Activated CD8-positive, alpha-beta memory T cell treated with anti-CD3 and anti-CD28 coated beads for 36 hours (primary cell): ENCODE results near the gene LAS1L. TPM values are rescaled to one million over a fixed set of nuclear protein-coding genes. Genes with fewer than 3 reads are reported as not detected.
"Not testable (repeated sequence)": the region's sequence is repeated elsewhere in the genome, so short reads cannot be mapped to it uniquely, and the experiment has no call there.

ENCODE experiments used
- CTCF ChIA-PET: fragments of 350-600 bp; sonication (Branson Sonifier 250); formaldehyde crosslinking; loops from one replicate; lab custom pipeline; 2021; ENCODE audit warnings: antibody characterized with exemption; lab: Charles Lee
- POLR2A ChIA-PET: fragments of 350-600 bp; sonication (Branson Sonifier 250); formaldehyde crosslinking; loops from one replicate; lab custom pipeline; 2021; ENCODE audit warnings: antibody characterized with exemption; lab: Charles Lee
- total RNA-seq, 2 experiments: library from RNA; stranded (reverse); gene quantifications; one replicate each; pipeline ENCODE4 v1.2.3, GENCODE V29; 2021

Gene LAS1L
- total RNA-seq, 2 experiments from 2014 or later = 74.0 to 74.3 TPM

- POLR2A ChIA-PET = no interaction called here
- CTCF ChIA-PET = no interaction called here
Observed at GRCh38 chrX:65522739-65523372, 11.7 kb downstream of the LAS1L start.

- CTCF ChIA-PET, POLR2A ChIA-PET: not testable (repeated sequence)
Observed at GRCh38 chrX:65519530-65519929, 15.1 kb downstream of the LAS1L start.

GRCh38 chrX:65518980-65519379, 15.6 kb downstream of the LAS1L start:
- CTCF ChIA-PET, POLR2A ChIA-PET: not testable (repeated sequence)

GRCh38 chrX:65517923-65518322, 16.7 kb downstream of the LAS1L start:
- ChIA-PET POLR2A (no interaction called here), CTCF (no interaction called here)

GRCh38 chrX:65516756-65517155, 17.8 kb downstream of the LAS1L start:
- ChIA-PET POLR2A (no interaction called here), CTCF (no interaction called here)

GRCh38 chrX:65513610-65514009, 21.0 kb downstream of the LAS1L start:
- ChIA-PET CTCF (no interaction called here), POLR2A (no interaction called here)

- POLR2A ChIA-PET = no interaction called here
- CTCF ChIA-PET = no interaction called here
Observed at GRCh38 chrX:65509400-65509799, 25.2 kb downstream of the LAS1L start.

GRCh38 chrX:65508851-65509250, 25.7 kb downstream of the LAS1L start:
- POLR2A ChIA-PET = no interaction called here
- CTCF ChIA-PET = no interaction called here

GRCh38 chrX:65502618-65503017, 32.0 kb downstream of the LAS1L start:
- CTCF ChIA-PET = no interaction called here
- POLR2A ChIA-PET = no interaction called here

GRCh38 chrX:65493431-65493830, 41.2 kb downstream of the LAS1L start:
- CTCF ChIA-PET = no interaction called here
- POLR2A ChIA-PET = no interaction called here

GRCh38 chrX:65491620-65492019, 43.0 kb downstream of the LAS1L start:
- ChIA-PET CTCF (no interaction called here), POLR2A (no interaction called here)

- POLR2A ChIA-PET = no interaction called here
- CTCF ChIA-PET = no interaction called here
Observed at GRCh38 chrX:65488495-65488894, 46.1 kb downstream of the LAS1L start.

- ChIA-PET CTCF (no interaction called here), POLR2A (no interaction called here)
Observed at GRCh38 chrX:65480960-65481359, 53.6 kb downstream of the LAS1L start.

GRCh38 chrX:65479102-65479501, 55.5 kb downstream of the LAS1L start:
- POLR2A ChIA-PET, CTCF ChIA-PET: not testable (repeated sequence)

- ChIA-PET CTCF (no interaction called here), POLR2A (no interaction called here)
Observed at GRCh38 chrX:65476564-65476963, 58.0 kb downstream of the LAS1L start.

GRCh38 chrX:65463550-65463949, 71.0 kb downstream of the LAS1L start:
- POLR2A ChIA-PET = no interaction called here
- CTCF ChIA-PET = no interaction called here

Other genes starting within 250 kb of the LAS1L start
- 100 to 1,000 TPM; 468 to 478 TPM for gene MSN, start 132.9 kb upstream of the LAS1L start, total RNA-seq